HG03520 (cell line): ENCODE data around the gene WDFY4.

Source experiments
- ATAC-seq: cut with Tn5 transposase; IDR thresholded peaks from one replicate; pipeline ENCODE4 v1.9.1; 2021; ENCODE audit warnings: mild to moderate bottlenecking, moderate library complexity; ENCODE audit not compliant: unreplicated experiment

The WDFY4 gene

DNA sequence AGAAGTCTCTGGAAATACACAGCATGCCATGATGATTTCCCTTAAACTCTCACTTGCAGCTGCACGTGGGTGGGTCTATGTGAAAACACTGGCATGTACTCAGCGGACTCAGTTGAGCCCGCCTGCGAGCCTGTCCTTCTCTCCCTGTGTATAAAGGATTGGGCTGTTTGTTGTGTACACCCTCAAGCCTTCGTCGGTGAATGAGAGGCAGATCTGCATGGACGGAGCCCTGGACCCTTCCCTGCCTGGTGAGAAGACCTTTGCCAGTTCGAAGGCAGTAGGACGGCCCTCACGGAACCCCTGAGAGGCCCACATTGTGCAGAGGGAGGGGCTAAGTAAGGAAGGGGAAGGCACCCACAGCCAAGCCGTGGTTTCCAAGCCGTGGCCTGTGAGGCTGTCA, 121.2 kb downstream of the WDFY4 start:
- no peak for ATAC-seq

DNA sequence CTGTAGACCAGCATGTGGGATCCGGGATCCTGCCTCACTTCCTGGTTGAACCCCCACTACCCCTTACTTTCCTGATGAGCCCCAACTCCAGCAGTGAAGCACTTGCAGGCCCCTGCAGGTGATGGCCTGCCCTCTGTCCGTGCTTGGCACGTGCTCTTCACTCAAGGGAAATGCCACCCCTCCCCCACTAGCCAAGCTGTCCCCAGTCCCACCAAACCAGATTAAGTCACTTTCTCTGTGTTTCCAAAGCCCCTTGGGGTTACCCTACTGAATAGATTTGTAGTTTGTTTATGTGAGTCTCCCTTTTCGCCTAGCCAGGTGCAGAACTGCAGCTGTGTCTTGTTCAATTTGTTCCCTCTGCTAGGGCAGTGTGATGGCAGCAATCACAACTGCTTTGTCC, 121.7 kb downstream of the WDFY4 start:
- ATAC-seq, result no peak

DNA sequence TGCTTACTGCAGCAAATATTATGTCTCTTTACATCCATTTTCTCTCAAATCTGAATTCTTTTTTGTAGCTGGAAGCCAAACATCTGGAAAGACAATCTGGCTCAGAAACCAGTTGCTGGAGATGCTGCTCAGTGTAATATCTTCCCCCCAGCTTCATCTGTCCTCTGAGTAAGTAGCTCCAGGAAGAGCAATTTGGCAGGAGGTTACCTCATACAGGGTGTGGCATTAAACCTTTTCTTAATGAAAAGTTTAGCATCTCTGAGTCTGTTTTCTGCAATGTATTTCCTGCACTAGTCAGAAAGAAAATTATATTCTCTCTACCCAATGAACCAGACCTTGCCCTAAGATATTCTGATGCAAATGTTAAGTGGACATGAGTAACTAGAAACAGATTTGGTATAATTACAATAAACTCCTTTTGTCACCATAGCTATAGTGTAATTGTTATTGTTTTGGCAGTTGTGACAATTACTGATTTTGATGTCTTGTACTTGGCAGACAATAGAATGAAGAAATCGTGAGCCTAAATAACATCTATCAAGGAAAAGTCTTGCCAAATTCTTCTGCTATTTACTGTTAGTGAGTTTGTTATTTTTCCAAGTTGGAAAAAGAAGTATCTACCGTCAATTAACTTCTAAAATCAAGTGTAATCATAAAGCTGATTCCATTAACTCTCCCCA, 123.3 kb downstream of the WDFY4 start:
- ATAC-seq, result no peak

- no peak for ATAC-seq
These were observed 124.6 kb downstream of the WDFY4 start for GRCh38 chr10:48809261-48809660.

GRCh38 chr10:48811461-48811860, 126.8 kb downstream of the WDFY4 start:
- ATAC-seq, result no peak

- no peak for ATAC-seq
These were observed 127.2 kb downstream of the WDFY4 start for GRCh38 chr10:48811917-48812316.

DNA sequence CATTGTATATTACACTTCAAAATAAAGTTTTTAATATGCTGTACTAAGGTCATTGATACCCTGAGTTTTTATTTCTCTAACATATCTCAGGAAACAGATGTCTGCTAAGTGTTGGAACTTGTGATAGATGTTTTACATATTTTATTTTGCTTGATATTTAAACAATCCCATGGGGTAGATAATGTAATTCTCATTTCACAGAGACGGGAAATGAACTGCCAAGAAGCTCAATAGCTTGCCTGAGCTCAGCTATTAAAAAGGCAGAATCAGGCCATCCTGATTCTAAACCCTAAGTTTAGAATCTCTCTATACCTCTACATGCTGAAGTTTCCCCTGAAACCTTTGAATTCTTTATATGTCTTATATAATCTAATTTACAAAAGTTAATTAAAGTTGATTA, 128.6 kb downstream of the WDFY4 start:
- ATAC-seq, result no peak

DNA sequence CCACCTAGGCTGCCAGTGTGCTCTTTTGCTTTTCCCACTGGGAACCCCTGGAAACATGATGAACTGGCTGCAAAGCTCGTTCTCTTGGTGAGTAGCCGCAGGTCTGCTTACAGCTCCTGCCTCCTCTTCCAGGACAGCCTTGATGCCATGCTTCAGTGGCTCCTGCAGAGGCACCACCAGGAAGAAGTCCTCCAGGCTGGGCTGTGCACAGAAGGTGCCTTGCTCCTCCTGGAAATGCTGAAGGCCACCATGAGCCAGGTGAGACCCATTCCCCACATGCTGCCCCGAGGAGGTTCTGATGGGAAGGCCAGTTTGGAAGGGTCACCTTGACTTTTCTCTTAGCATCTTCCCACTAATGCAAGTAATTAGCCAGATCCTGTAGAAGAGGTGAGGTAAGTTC, 129.2 kb downstream of the WDFY4 start:
- no peak for ATAC-seq

- ATAC-seq, result no peak
These were observed 130.3 kb downstream of the WDFY4 start for GRCh38 chr10:48814933-48815332.

DNA sequence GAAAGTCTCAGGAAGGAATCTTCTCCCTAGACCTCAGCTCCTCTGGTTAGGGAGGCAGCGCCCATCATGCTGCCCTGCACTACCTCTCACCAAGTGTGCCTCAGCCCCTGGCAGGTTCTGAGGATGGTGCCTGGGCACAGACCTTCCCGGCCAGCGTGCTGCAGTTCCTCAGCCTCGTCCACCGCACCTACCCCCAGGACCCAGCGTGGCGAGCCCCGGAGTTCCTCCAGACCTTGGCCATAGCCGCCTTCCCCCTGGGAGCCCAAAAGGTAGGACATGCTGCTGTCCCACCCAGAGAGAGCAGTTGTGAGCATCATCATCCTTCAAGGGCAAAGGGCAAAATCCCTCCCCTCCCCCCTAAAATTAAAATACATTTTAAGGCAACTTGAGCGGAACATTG, 132.5 kb downstream of the WDFY4 start:
- ATAC-seq, result no peak

- ATAC-seq, result no peak
These were observed 133.4 kb downstream of the WDFY4 start for GRCh38 chr10:48818081-48818480.

DNA sequence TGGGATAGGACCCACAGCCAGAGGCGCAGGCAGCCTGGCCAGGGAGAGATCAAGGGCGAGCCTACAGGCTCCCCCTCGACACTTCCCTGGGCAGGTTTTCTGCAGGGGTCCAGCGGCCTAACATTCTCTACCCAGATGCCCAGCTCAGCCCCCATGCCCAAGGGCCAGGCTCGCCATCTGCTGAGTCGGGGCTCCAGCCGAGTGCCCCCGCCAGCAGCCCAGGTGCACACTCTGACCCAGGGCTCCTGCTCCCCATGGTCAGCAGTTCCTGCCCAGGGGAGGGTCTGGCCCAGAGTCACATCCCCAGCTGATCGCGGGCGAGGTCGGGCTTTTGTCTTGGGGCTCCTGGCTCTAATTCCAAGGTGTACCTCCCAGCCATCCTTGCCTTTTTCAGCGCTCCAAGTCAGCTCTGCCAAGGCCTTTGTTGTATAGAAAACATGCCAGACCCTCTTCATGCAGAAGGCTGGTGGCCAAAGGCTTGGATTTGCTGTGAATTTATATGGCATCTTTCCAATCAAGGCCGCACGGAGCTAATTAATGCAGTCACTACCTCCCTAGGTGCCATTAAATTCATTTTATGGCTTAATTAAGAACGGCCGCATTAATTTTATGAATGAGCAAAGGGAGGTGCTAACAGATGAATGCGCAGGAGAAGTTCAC, 134.3 kb downstream of the WDFY4 start:
- ATAC-seq, result no peak

DNA sequence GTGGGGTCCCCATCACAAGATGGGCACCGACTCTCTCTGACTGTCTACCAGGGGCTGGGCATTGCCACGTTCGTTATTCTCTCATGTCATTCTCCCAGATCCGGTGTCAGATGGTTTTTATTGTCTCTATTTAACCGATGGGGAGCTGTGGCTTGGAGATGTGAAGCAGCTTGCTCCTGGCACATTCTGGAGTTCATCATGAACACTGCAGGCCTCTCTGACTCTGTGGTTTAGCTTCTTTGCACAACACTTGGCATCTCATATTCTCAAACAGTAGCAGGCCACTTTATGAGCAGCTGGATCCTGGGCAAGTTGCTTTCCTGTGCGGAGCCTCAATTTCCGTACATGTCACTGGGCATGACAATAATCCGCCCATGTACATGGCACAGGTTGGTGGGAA, 135.1 kb downstream of the WDFY4 start:
- ATAC-seq, result no peak

GRCh38 chr10:48820231-48820630, 135.6 kb downstream of the WDFY4 start:
- ATAC-seq, result no peak

GRCh38 chr10:48820699-48821098, 136.0 kb downstream of the WDFY4 start:
- ATAC-seq, result no peak

GRCh38 chr10:48821111-48821510, 136.4 kb downstream of the WDFY4 start:
- ATAC-seq, result no peak

- ATAC-seq, result no peak
These were observed 137.0 kb downstream of the WDFY4 start for GRCh38 chr10:48821692-48822091.

DNA sequence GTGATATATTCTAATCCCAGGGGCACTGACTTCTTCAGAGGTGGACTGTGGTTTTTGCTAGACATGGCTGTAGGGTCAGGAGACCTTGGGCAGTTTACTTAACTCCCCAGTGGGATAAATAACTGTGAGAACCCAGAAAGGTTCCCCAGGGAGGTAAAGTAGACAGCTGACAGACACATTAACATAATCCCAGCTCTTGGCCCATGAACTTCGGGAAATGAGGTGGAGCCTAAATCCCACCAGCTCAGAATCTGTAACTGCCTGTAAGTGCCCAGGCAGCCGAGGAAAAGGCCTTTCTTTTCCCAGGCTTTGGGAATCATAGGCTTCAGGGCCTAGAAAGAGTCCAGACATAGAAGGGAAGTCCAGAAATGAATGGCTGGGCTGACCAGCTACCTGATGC, 149.0 kb downstream of the WDFY4 start:
- ATAC-seq, result no peak

DNA sequence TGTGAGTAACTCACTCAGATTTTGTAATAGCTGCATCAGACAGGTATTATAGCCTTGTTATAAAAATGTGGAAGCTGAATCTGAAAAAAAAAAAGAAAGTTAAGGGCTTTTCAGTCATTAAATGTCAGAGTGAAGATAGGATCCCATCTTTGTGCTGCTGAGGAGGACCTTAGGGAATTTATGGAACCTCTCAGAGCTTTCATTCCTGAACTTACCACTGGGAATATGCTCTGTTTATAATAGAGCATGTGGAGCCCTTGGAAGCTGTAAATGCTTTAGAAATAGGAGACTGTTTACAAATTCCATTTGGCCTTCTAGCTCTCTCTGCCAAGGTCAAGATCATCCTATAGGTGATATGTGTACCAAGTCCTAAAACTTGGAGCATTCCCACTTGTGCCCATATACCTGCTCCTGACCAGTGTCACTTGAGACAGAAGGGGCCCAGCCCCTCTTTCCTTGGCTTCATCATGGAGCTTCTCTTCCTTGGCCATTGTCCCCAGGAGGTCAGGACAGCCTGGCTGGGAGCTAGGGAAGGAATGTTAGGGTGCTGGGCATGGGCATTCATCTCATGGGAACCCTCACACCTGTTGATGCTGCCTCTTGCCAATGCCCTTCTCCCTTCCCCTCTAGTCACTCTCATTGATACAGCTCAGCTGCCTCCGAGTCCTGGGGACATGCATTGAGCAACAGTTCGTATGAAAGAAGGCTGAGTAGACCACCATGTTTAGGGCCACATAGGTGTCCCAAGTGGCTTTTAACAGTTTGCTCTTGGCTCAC, 149.7 kb downstream of the WDFY4 start:
- no peak for ATAC-seq

- ATAC-seq, result no peak
These were observed 151.1 kb downstream of the WDFY4 start for GRCh38 chr10:48835781-48836180.

GRCh38 chr10:48836605-48837004, 151.9 kb downstream of the WDFY4 start:
- no peak for ATAC-seq

GRCh38 chr10:48838834-48839233, 154.2 kb downstream of the WDFY4 start:
- ATAC-seq, result no peak
